ENCODE results near the gene CHRNA7. TPM values are rescaled to one million over a fixed set of nuclear protein-coding genes. Genes with fewer than 3 reads are reported as not detected.

The CHRNA7 gene
- total RNA-seq, 2 experiments from 2014 or later: 0.24 to 0.55 TPM

GRCh38 chr15:32096213-32096612 lies 65.9 kb downstream of the CHRNA7 start:
- Mint-ChIP-seq H3K4me1 (ENCODE audit: low read depth) (no peaks in the 10 kb centered on the region), H3K27ac (no peak overlapping the region), H3K27me3 (ENCODE audit: low read depth) (peaks cover 4% of the 10 kb centered on the region), H3K9me3 (ENCODE audit: insufficient read depth) (no peaks in the 10 kb centered on the region), H3K36me3 (ENCODE audit: low read depth) (no peaks in the 10 kb centered on the region), H3K4me3 (no peak overlapping the region)
- ChIA-PET CTCF (no interaction called here), POLR2A (no interaction called here)
- ATAC-seq (no peak), DNase-seq (no peak)

DNA sequence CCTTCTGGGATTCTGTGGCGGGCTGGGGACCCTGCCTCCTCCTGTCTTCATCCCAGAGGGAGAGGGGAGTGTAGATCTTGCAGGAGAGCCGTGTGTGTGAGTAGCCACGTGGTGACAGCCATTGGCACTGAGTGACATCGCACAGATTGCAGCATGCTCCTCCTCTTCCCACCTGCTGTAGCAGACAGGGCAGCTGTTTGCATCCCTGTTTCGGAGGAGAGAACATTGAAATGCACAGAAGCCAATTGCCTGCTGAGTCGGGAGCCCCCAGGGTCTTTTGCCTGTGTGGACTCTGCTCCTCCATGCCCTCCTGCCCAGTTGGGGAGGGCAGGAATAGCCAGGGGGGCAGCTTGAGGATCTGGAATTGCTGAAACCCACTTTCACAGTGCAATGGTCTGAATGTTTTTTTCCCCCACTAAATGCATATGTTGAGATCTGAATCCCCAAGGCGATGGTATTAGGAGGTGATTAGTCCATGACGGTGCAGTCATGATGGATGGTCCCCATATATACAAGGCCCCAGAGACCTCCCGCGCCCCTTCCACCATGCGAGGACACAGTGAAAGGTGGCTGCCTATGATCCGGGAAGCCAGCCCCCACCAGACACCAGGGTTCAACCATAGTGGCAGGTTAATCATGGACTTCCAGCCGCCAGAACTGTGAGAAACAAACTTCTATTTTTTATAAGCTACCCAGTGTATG lies 66.8 kb downstream of the CHRNA7 start:
- no peaks in the 10 kb centered on the region for H3K36me3 Mint-ChIP-seq (ENCODE audit: low read depth)
- no peak overlapping the region for H3K4me3 Mint-ChIP-seq
- peaks cover 4% of the 10 kb centered on the region for H3K27me3 Mint-ChIP-seq (ENCODE audit: low read depth)
- H3K9me3 Mint-ChIP-seq (ENCODE audit: insufficient read depth): no peaks in the 10 kb centered on the region
- POLR2A ChIA-PET: no interaction called here
- ATAC-seq: no peak
- no peak for DNase-seq
- CTCF ChIA-PET: no interaction called here
- H3K4me1 Mint-ChIP-seq (ENCODE audit: low read depth): no peaks in the 10 kb centered on the region
- H3K27ac Mint-ChIP-seq: no peak overlapping the region

DNA sequence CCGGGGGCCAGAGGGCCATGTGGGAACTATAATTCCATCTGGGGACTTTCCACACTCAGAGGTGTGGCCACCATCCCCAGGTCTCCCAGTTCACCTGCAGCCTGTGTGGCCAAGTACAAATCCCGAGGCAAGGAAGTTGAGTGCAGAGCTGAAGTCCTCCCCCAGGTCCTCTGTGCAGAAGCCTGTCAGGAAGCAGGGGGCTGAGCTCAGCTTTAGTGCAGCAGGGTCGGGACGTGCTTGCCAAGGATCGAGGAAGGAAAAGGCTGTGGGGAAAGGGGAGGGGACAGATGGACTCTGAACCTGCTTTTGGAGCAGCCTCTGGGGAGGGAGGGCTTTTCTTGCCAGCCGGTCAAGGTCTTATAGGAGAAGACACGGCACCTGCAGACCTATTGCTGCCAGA lies 67.7 kb downstream of the CHRNA7 start:
- DNase-seq: no peak
- H3K9me3 Mint-ChIP-seq (ENCODE audit: insufficient read depth): no peaks in the 10 kb centered on the region
- no peak overlapping the region for H3K27ac Mint-ChIP-seq
- H3K27me3 Mint-ChIP-seq (ENCODE audit: low read depth): peaks cover 4% of the 10 kb centered on the region
- no peaks in the 10 kb centered on the region for H3K4me1 Mint-ChIP-seq (ENCODE audit: low read depth)
- POLR2A ChIA-PET: no interaction called here
- no peak for ATAC-seq
- no peaks in the 10 kb centered on the region for H3K36me3 Mint-ChIP-seq (ENCODE audit: low read depth)
- no peak overlapping the region for H3K4me3 Mint-ChIP-seq
- CTCF ChIA-PET: no interaction called here

DNA sequence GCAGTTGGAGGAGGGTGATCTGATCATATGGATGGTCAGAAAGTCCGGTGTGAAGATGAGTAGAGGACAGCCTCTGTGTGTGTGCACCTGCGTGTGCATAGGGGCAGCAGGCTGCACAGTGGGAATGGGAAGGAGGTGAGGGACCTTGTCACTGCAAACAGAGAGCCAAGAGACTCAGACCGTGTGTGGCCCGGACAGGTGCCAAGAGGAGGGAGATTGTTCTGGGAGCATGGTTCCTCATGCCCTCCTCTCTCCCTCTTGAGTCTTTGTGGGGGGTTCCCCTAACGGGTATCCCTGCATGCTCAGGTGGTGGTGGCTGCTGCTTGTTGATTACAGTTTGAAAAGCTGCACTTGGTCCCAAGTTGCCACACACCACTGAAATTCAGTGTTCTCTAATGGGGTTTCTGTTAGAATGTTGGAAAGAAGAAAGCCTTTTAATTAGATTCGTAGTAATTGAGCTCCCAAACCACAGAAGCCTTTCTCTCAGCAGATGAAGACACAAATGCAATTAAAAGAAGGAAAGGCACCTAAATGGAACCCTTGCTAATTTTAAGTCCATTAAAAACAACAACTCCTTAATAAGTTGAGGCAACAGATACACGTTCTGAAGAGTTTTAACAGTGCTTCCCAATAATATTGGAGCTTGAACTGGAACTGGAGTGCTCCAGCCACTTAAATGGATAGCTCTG lies 68.9 kb downstream of the CHRNA7 start:
- no peaks in the 10 kb centered on the region for H3K9me3 Mint-ChIP-seq (ENCODE audit: insufficient read depth)
- ChIA-PET CTCF (no interaction called here), POLR2A (no interaction called here)
- peaks cover 4% of the 10 kb centered on the region for H3K27me3 Mint-ChIP-seq (ENCODE audit: low read depth)
- H3K4me3 Mint-ChIP-seq: no peak overlapping the region
- no peak overlapping the region for H3K27ac Mint-ChIP-seq
- DNase-seq (no peak), ATAC-seq (no peak)
- no peaks in the 10 kb centered on the region for H3K4me1 Mint-ChIP-seq (ENCODE audit: low read depth)
- no peaks in the 10 kb centered on the region for H3K36me3 Mint-ChIP-seq (ENCODE audit: low read depth)

GRCh38 chr15:32099956-32100684 lies 69.8 kb downstream of the CHRNA7 start:
- Mint-ChIP-seq H3K4me1 (ENCODE audit: low read depth) (no peaks in the 10 kb centered on the region), H3K27ac (no peak overlapping the region), H3K4me3 (no peak overlapping the region), H3K9me3 (ENCODE audit: insufficient read depth) (no peaks in the 10 kb centered on the region), H3K27me3 (ENCODE audit: low read depth) (peaks cover 4% of the 10 kb centered on the region), H3K36me3 (ENCODE audit: low read depth) (no peaks in the 10 kb centered on the region)
- DNase-seq (no peak), ATAC-seq (no peak)
- ChIA-PET CTCF (no interaction called here), POLR2A (no interaction called here)

- Mint-ChIP-seq H3K4me1 (ENCODE audit: low read depth) (peaks cover 3% of the 10 kb centered on the region), H3K4me3 (no peak overlapping the region), H3K36me3 (ENCODE audit: low read depth) (no peaks in the 10 kb centered on the region), H3K27ac (no peak overlapping the region), H3K9me3 (ENCODE audit: insufficient read depth) (no peaks in the 10 kb centered on the region), H3K27me3 (ENCODE audit: low read depth) (peaks cover 2% of the 10 kb centered on the region)
- DNase-seq (no peak), ATAC-seq (no peak)
- CTCF ChIA-PET: no interaction called here
- POLR2A ChIA-PET: no interaction called here
Observed at GRCh38 chr15:32104061-32104995, 74.0 kb downstream of the CHRNA7 start.

- Mint-ChIP-seq H3K9me3 (ENCODE audit: insufficient read depth) (no peaks in the 10 kb centered on the region), H3K36me3 (ENCODE audit: low read depth) (no peaks in the 10 kb centered on the region), H3K4me3 (no peak overlapping the region), H3K4me1 (ENCODE audit: low read depth) (peaks cover 3% of the 10 kb centered on the region), H3K27ac (no peak overlapping the region), H3K27me3 (ENCODE audit: low read depth) (peaks cover 2% of the 10 kb centered on the region)
- ChIA-PET POLR2A (no interaction called here), CTCF (no interaction called here)
- no peak for DNase-seq
- no peak for ATAC-seq
Observed at GRCh38 chr15:32105258-32106241, 75.2 kb downstream of the CHRNA7 start.

GRCh38 chr15:32106401-32107381 lies 76.4 kb downstream of the CHRNA7 start:
- no peak overlapping the region for H3K27ac Mint-ChIP-seq
- DNase-seq: no peak

DNA sequence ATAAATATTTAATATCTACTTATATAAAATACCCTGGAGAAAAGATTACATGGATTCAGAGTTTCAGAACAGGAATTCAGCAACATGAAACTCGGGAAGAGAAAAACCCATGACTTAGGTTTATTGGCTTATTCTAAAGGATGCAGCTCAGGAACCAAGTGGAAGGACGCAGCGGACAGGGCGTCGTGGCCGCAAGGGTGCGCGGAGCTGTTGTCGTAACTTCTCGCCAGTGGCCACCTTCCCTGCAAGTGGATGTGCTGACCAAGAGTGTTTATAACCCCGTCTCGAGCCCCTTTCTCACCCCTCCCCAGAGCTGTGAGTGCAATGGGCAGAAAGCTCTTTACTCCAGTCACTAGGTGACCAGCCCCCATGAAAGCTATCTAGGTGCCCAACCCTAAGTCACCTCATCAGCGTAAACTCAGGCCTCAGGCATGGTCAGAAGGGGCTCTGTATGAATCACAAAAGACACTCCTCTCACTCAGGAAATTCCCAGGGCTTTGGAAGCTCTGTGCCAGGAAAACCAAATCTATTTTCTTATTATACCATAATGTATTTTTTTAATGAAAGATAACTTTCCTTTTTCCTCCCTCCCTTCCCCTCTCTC lies 77.3 kb downstream of the CHRNA7 start:
- Mint-ChIP-seq H3K9me3 (ENCODE audit: insufficient read depth) (no peaks in the 10 kb centered on the region), H3K4me1 (ENCODE audit: low read depth) (peaks cover 3% of the 10 kb centered on the region), H3K27me3 (ENCODE audit: low read depth) (peaks cover 2% of the 10 kb centered on the region), H3K4me3 (no peak overlapping the region), H3K36me3 (ENCODE audit: low read depth) (no peaks in the 10 kb centered on the region), H3K27ac (no peak overlapping the region)
- DNase-seq: no peak
- no peak for ATAC-seq
- ChIA-PET CTCF (no interaction called here), POLR2A (no interaction called here)

More at GRCh38 chr15:32106401-32107381, 76.4 kb downstream of the CHRNA7 start:
- no peak for ATAC-seq
- Mint-ChIP-seq H3K27me3 (ENCODE audit: low read depth) (peaks cover 2% of the 10 kb centered on the region), H3K36me3 (ENCODE audit: low read depth) (no peaks in the 10 kb centered on the region), H3K4me3 (no peak overlapping the region), H3K9me3 (ENCODE audit: insufficient read depth) (no peaks in the 10 kb centered on the region), H3K4me1 (ENCODE audit: low read depth) (peaks cover 3% of the 10 kb centered on the region)
- POLR2A ChIA-PET: no interaction called here
- CTCF ChIA-PET: no interaction called here

GRCh38 chr15:32108661-32109060 lies 78.3 kb downstream of the CHRNA7 start:
- Mint-ChIP-seq H3K36me3 (ENCODE audit: low read depth) (no peaks in the 10 kb centered on the region), H3K27me3 (ENCODE audit: low read depth) (peaks cover 2% of the 10 kb centered on the region), H3K4me3 (no peak overlapping the region), H3K9me3 (ENCODE audit: insufficient read depth) (no peaks in the 10 kb centered on the region), H3K27ac (no peak overlapping the region), H3K4me1 (ENCODE audit: low read depth) (peaks cover 3% of the 10 kb centered on the region)
- CTCF ChIA-PET: no interaction called here
- DNase-seq: no peak
- POLR2A ChIA-PET: no interaction called here
- ATAC-seq: no peak
